HepG2 (cell line): Measurements from ENCODE around the gene THPO. TPM values are rescaled to one million over a fixed set of nuclear protein-coding genes. Genes with fewer than 3 reads are reported as not detected.

Source experiments
- ARNT ChIP-seq: fragments of 450-650 bp; IDR thresholded peaks from 2 replicates; pipeline ENCODE4 v1.6.1; 2017
- ATRX ChIP-seq: sonication (generic); formaldehyde crosslinking; IDR thresholded peaks from 2 replicates; pipeline ENCODE4 v1.4.0; 2020; ENCODE audit warnings: missing genetic modification reagents, borderline replicate concordance
- CEBPG ChIP-seq: IDR thresholded peaks from 2 replicates; pipeline ENCODE4 v1.6.1; 2016
- DNMT1 ChIP-seq: sonication (generic); formaldehyde crosslinking; IDR thresholded peaks from 2 replicates; pipeline ENCODE4 v1.5.1; 2020; ENCODE audit warnings: mild to moderate bottlenecking, missing genetic modification reagents
- DNMT3B ChIP-seq: conservative IDR thresholded peaks from 2 replicates; pipeline ENCODE4 v1.6.1; 2016; ENCODE audit warnings: missing biosample characterization, control low read depth
- ERF ChIP-seq: IDR thresholded peaks from 2 replicates; pipeline ENCODE4 v1.6.1; 2018; ENCODE audit warnings: missing biosample characterization, missing genetic modification reagents
- FOSL2 ChIP-seq: sonication (generic); formaldehyde crosslinking; IDR thresholded peaks from 2 replicates; pipeline ENCODE4 v1.4.0; 2020; ENCODE audit warnings: missing genetic modification reagents
- FOXP1 ChIP-seq, 2 experiments: fragments of 450-650 bp in 1 of 2; IDR thresholded peaks; 2 replicates each; pipeline ENCODE4 v1.6.1; 2017 to 2018; ENCODE audit warnings: antibody characterized with exemption in 1 of 2
- GTF2F1 ChIP-seq: fragments of 150-350 bp; IDR thresholded peaks from 2 replicates; pipeline ENCODE4 v1.6.1; 2014; ENCODE audit warnings: low read length
- HOXA3 ChIP-seq: sonication (generic); formaldehyde crosslinking; IDR thresholded peaks from 2 replicates; pipeline ENCODE4 v1.5.0; 2020; ENCODE audit warnings: missing genetic modification reagents
- IKZF5 ChIP-seq: IDR thresholded peaks from 2 replicates; pipeline ENCODE4 v1.6.1; 2018; ENCODE audit warnings: missing genetic modification reagents, mild to moderate bottlenecking, missing compliant biosample characterization
- IRF9 ChIP-seq: sonication (generic); formaldehyde crosslinking; IDR thresholded peaks from 2 replicates; pipeline ENCODE4 v1.8.0; 2022; ENCODE audit warnings: missing genetic modification reagents, mild to moderate bottlenecking, borderline replicate concordance
- JARID2 ChIP-seq: sonication (generic); formaldehyde crosslinking; IDR thresholded peaks from 2 replicates; pipeline ENCODE4 v1.8.1; 2023; ENCODE audit warnings: missing genetic modification reagents, inconsistent platforms; ENCODE audit not compliant: insufficient replicate concordance
- MAFF ChIP-seq: IDR thresholded peaks from 2 replicates; pipeline ENCODE4 v1.6.1; 2011; ENCODE audit warnings: low read depth, low read length, improper control_type of control experiment
- RARA ChIP-seq: IDR thresholded peaks from 2 replicates; pipeline ENCODE4 v1.6.1; 2016; ENCODE audit warnings: missing genetic modification reagents, missing compliant biosample characterization
- REXO4 ChIP-seq: sonication (generic); formaldehyde crosslinking; IDR thresholded peaks from 2 replicates; pipeline ENCODE4 v1.8.0; 2022; ENCODE audit warnings: missing genetic modification reagents, mild to moderate bottlenecking, borderline replicate concordance
- RFXANK ChIP-seq: IDR thresholded peaks from 2 replicates; pipeline ENCODE4 v1.6.1; 2016
- RNF2 ChIP-seq: fragments of 450-650 bp; conservative IDR thresholded peaks from 2 replicates; pipeline ENCODE4 v1.6.1; 2016; ENCODE audit warnings: low read depth
- RXRB ChIP-seq: IDR thresholded peaks from 2 replicates; pipeline ENCODE4 v1.6.1; 2016; ENCODE audit warnings: borderline replicate concordance, missing genetic modification reagents, missing compliant biosample characterization
- SKI ChIP-seq: fragments of 450-650 bp; IDR thresholded peaks from one replicate; pipeline ENCODE4 v1.6.1; 2018; ENCODE audit warnings: mild to moderate bottlenecking; ENCODE audit not compliant: partially characterized antibody
- TAF15 ChIP-seq: fragments of 200-400 bp; formaldehyde crosslinking; IDR thresholded peaks from one replicate; pipeline ENCODE4 v1.6.1; 2018; ENCODE audit warnings: mild to moderate bottlenecking, low read depth, low read length; ENCODE audit not compliant: poor library complexity, severe bottlenecking
- THYN1 ChIP-seq: sonication (generic); formaldehyde crosslinking; IDR thresholded peaks from 2 replicates; pipeline ENCODE4 v1.8.1; 2023; ENCODE audit warnings: low read depth, mild to moderate bottlenecking, moderate library complexity, missing genetic modification reagents, borderline replicate concordance
- ZBTB2 ChIP-seq: sonication (generic); formaldehyde crosslinking; IDR thresholded peaks from 2 replicates; pipeline ENCODE4 v1.8.0; 2022; ENCODE audit warnings: low read depth, missing genetic modification reagents
- ZBTB25 ChIP-seq: IDR thresholded peaks from 2 replicates; pipeline ENCODE4 v1.6.1; 2018; ENCODE audit warnings: missing genetic modification reagents
- ZNF101 ChIP-seq: sonication (generic); formaldehyde crosslinking; IDR thresholded peaks from 2 replicates; pipeline ENCODE4 v1.4.0; 2020; ENCODE audit warnings: mild to moderate bottlenecking, low read depth, missing genetic modification reagents, borderline replicate concordance
- ZNF329 ChIP-seq: sonication (generic); formaldehyde crosslinking; IDR thresholded peaks from 2 replicates; pipeline ENCODE4 v1.9.0; 2021; ENCODE audit warnings: low read depth, mild to moderate bottlenecking, missing genetic modification reagents
- ZNF777 ChIP-seq: sonication (generic); formaldehyde crosslinking; IDR thresholded peaks from 2 replicates; pipeline ENCODE4 v1.4.0; 2020; ENCODE audit warnings: missing genetic modification reagents
- polyA plus RNA-seq, 8 experiments: library from polyadenylated mRNA; depleted of rRNA in 3 of 8; stranded (reverse) in 7 of 8; unstranded in 1 of 8; fragments of >200 nt; fragmentation: Illumina TruSeq in 4 of 8; extraction: Trizol in 4 of 8; gene quantifications; 2 replicates each; pipeline versions ENCODE4 v1.2.1 to v1.2.3, GENCODE V29; 2011 to 2016; ENCODE audit warnings: low read depth in 4 of 8, missing spikeins in 1 of 8, mixed read lengths in 1 of 8; ENCODE audit not compliant: insufficient read depth in 1 of 8
- total RNA-seq, 5 experiments: library from RNA; depleted of rRNA; stranded (reverse); fragments of >200 nt; fragmentation: Illumina TruSeq; extraction: Trizol; gene quantifications; 2 replicates each; pipeline ENCODE4 v1.2.3, GENCODE V29; 2016; ENCODE audit warnings: low read depth in 1 of 5

THPO gene
- total and polyA plus RNA-seq, 2 of the 13 experiments (the other 11 are each of a cell fraction or from before 2014, with no cell fraction given) = 2.8 to 4.8 TPM

GRCh38 chr3:184362668-184363546, 15.1 kb downstream of the THPO start (continued):
- TF ChIP-seq ZNF329 (0 out of 2 replicates have a peak, but pooled peaks have one; percentile 73), THYN1 (CRISPR knock-in tag) (no peak), GTF2F1 (no peak), RFXANK (CRISPR knock-in tag) (peak; percentile 27; the same call in 1 of the 2 replicates), ZBTB25 (CRISPR knock-in tag) (peak; percentile 84), SKI (peak; percentile 52), RNF2 (peak; percentile 81), IKZF5 (CRISPR knock-in tag) (peak; percentile 83; the same call in 1 of the 2 replicates), DNMT1 (CRISPR knock-in tag) (peak; percentile 20; the same call in 1 of the 2 replicates), CEBPG (CRISPR knock-in tag) (peak; percentile 27; the same call in 1 of the 2 replicates), DNMT3B (peak; percentile 91; the same call in 1 of the 2 replicates), ATRX (CRISPR knock-in tag) (no peak), RXRB (CRISPR knock-in tag) (peak; percentile 69; the same call in 1 of the 2 replicates), FOSL2 (CRISPR knock-in tag) (peak; percentile 56), ZNF101 (CRISPR knock-in tag) (0 out of 2 replicates have a peak, but pooled peaks have one; percentile 59), ZNF777 (CRISPR knock-in tag) (peak; percentile 51), RARA (CRISPR knock-in tag) (peak; percentile 12; the same call in 1 of the 2 replicates), IRF9 (CRISPR knock-in tag) (peak; percentile 84; the same call in 1 of the 2 replicates), ARNT (no peak), REXO4 (CRISPR knock-in tag) (no peak), FOXP1 (IDR thresholded peaks at IDR 0.05) (no peak), FOXP1 (CRISPR knock-in tag; IDR thresholded peaks at IDR 0.05) (no peak), HOXA3 (CRISPR knock-in tag) (peak; percentile 87), ERF (CRISPR knock-in tag) (no peak; the same call in 1 of the 2 replicates), MAFF (no peak), ZBTB2 (peak; percentile 60; the same call in 1 of the 2 replicates), JARID2 (CRISPR knock-in tag) (peak; percentile 80), TAF15 (no peak)
